Heart left ventricle (tissue), 13 donors: ENCODE results near the gene ANGPTL2.

ENCODE experiments used
- CTCF ChIP-seq, 12 donors: fragments of 200-600 bp; sonication (generic) in 4 of 12; IDR thresholded peaks; one replicate each; pipeline versions ENCODE4 v1.5.0 to v1.8.0; 2018 to 2022; ENCODE audit warnings: antibody characterized with exemption in 12 of 12, mild to moderate bottlenecking in 5 of 12
- POLR2A ChIP-seq, 2 donors: fragments of 450-650 bp; IDR thresholded peaks; one replicate each; pipeline ENCODE4 v1.6.1; 2017; ENCODE audit warnings: antibody characterized with exemption in 2 of 2, mild to moderate bottlenecking in 2 of 2, moderate library complexity in 2 of 2
- donor health status: ischemic (EF 13 %, LVEDD 7.1; RV severe dilation, severe dysfunction).
- donor health status: DM: no; HTN: yes; CAD: no.
- donor health status: DM: no; HTN: no; CAD: no.
- donor health status: ischemic (EF 25% LVEDD 6.9; RV normal size, moderate dysfunction).
- donor health status: ischemic (EF 25% LVEDD 5.7; RV mildly dilated, moderate dysfunction).
- donor health status: ischemic (EF 35%, LVEDD 5.7; RV mildly dilated, moderate dysfunction).
- donor health status: nonischemic (EF 11% LVEDD 7.7; RV severe dilation, severe dysfunction).
- donor health status: DM: yes; HTN: yes; CAD: no.
- donor health status: PGD.
- donor health status: ischemic (EF 29% LVEDD 5.4; RV normal size, mild dysfunction).
- donor health status: nonischemic (EF 23%, LVEDD 6.1; RV moderate dilation, normal function).

GRCh38 chr9:127064335-127064734 lies 58.1 kb downstream of the ANGPTL2 start:
- TF ChIP-seq CTCF (IDR thresholded peaks at IDR 0.05) (no peak), POLR2A (IDR thresholded peaks at IDR 0.05) (no peak)
